ENCODE results near the gene CEP295NL. TPM values are rescaled to one million over a fixed set of nuclear protein-coding genes. Genes with fewer than 3 reads are reported as not detected.

Gene CEP295NL
- polyA plus RNA-seq, 2 of the 4 experiments (the other 2 are of a cell fraction), result 0.10 to 0.13 TPM

GRCh38 chr17:78898947-78899346 lies 4.1 kb downstream of the CEP295NL start:
- Histone ChIP-seq H3K4me2 (no peak overlapping the region), H3K4me3 (no peak overlapping the region), H3K9me3 (no peaks in the 10 kb centered on the region), H3K27ac (peak overlapping the region in 1 of 2 experiments; percentile 1; a peak in 1 of 6 replicates), H3K4me1 (peaks cover 16% of the 10 kb centered on the region)
- FAIRE-seq, result no peak
- no peak for DNase-seq (ENCODE audit: low read depth in 1 of 2, low spot score in 1 of 2)
- CTCF ChIA-PET, result interaction anchor here (1.0 to 3.8 kb wide), 7 partner anchors 8 to 73 kb away, joined by 3 to 29 read pairs (median 5); no protein-coding TSS in a partner anchor
- TF ChIP-seq GATA3 (IDR thresholded peaks at IDR 0.05; ENCODE audit: borderline replicate concordance) (no peak), REST (IDR thresholded peaks at IDR 0.05) (no peak), KDM1A (IDR thresholded peaks at IDR 0.05; ENCODE audit: low read depth) (no peak), EHF (CRISPR knock-in tag; IDR thresholded peaks at IDR 0.05) (no peak), BHLHE40 (IDR thresholded peaks at IDR 0.05; ENCODE audit: low read depth, low read length) (no peak), POLR2AphosphoS2 (conservative IDR thresholded peaks at IDR 0.05; ENCODE audit: low read length) (no peak), ATOH8 (CRISPR knock-in tag; IDR thresholded peaks at IDR 0.05; ENCODE audit: low read depth) (no peak), JUN (IDR thresholded peaks at IDR 0.05) (no peak), JUNB (IDR thresholded peaks at IDR 0.05) (no peak), NPAS2 (CRISPR knock-in tag; IDR thresholded peaks at IDR 0.05; ENCODE audit: borderline replicate concordance) (no peak), RFX5 (IDR thresholded peaks at IDR 0.05) (no peak), HDAC2 (IDR thresholded peaks at IDR 0.05) (no peak), RAD21 (conservative IDR thresholded peaks at IDR 0.05 in 1 of 2, IDR thresholded peaks at IDR 0.05 in 1 of 2) (no peak), HMGXB4 (CRISPR knock-in tag; IDR thresholded peaks at IDR 0.05; ENCODE audit: borderline replicate concordance) (no peak), FOXS1 (CRISPR knock-in tag; IDR thresholded peaks at IDR 0.05) (no peak)
- TF ChIP-seq, protein P1, sequence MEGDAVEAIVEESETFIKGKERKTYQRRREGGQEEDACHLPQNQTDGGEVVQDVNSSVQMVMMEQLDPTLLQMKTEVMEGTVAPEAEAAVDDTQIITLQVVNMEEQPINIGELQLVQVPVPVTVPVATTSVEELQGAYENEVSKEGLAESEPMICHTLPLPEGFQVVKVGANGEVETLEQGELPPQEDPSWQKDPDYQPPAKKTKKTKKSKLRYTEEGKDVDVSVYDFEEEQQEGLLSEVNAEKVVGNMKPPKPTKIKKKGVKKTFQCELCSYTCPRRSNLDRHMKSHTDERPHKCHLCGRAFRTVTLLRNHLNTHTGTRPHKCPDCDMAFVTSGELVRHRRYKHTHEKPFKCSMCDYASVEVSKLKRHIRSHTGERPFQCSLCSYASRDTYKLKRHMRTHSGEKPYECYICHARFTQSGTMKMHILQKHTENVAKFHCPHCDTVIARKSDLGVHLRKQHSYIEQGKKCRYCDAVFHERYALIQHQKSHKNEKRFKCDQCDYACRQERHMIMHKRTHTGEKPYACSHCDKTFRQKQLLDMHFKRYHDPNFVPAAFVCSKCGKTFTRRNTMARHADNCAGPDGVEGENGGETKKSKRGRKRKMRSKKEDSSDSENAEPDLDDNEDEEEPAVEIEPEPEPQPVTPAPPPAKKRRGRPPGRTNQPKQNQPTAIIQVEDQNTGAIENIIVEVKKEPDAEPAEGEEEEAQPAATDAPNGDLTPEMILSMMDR (IDR thresholded peaks at IDR 0.05), result no peak
- POLR2A ChIA-PET, result no interaction called here
- 91% methylated on average over 13 of the region's 13 CpGs for whole genome bisulfite sequencing (ENCODE audit: missing lambda C conversion rate)
- ATAC-seq, result no peak

DNA sequence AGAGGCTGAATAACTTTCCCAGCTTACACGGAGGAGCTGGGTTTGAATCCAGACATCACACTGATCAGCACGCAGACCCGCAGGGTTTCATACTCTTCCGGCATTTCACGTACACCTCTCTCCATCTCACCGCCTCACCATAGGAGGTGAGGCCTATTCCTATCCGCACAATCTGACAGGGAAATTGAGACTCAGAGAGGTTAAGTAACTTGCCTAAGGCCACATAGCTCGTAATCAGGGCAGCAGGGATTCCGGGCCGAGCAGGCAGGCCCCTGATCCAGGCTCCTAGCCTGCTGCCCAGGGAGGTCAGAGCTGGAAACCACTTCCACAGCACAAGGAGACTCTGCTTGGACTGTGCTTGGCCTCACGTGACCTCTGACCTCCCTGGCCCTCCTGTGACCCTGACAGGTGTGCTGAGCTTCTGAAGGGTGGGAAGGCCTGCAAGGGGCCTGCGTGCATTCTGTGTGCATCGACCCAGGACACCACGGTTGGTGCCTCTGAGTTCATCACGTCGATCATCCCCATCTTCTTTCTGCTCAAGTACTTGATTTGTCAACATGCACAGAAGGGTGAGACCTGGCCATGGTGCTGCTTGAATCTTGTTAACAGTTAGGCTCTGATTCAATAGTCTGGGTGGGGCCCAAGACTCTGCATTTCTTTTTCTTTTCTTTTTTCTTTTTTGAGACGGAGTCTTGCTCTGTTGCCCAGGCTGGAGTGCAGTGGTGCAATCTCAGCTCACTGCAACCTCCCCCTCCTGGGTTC lies 4.7 kb downstream of the CEP295NL start:
- H3K4me1 ChIP-seq, result peaks cover 9% of the 10 kb centered on the region
- no peak for DNase-seq (ENCODE audit: low read depth in 1 of 2, low spot score in 1 of 2)
- H3K4me3 ChIP-seq, result no peak overlapping the region
- ATAC-seq, result no peak
- no peak for TF ChIP-seq FOXS1 (CRISPR knock-in tag; IDR thresholded peaks at IDR 0.05)
- ChIA-PET POLR2A (no interaction called here), CTCF (interaction anchor here (0.6 to 3.8 kb wide), 8 partner anchors 10 to 490 kb away, joined by 3 to 29 read pairs (median 4); no protein-coding TSS in a partner anchor)
- no peak overlapping the region for H3K27ac ChIP-seq
- no peak overlapping the region for H3K4me2 ChIP-seq
- H3K9me3 ChIP-seq, result no peaks in the 10 kb centered on the region
- FAIRE-seq, result no peak
- 83% methylated on average over 17 of the region's 17 CpGs for WGBS (ENCODE audit: missing lambda C conversion rate)

Data from A549 (cell line).